Measurements from ENCODE around the gene NEDD4.

GRCh38 chr15:56042498-56042897, 49.1 kb upstream of the NEDD4 start:
- TF ChIP-seq CTCF (IDR thresholded peaks at IDR 0.05) (no peak), POLR2A (IDR thresholded peaks at IDR 0.05) (no peak), EP300 (IDR thresholded peaks at IDR 0.05) (no peak)
